Ishikawa (cell line): Measurements from ENCODE around the gene MTSS2.

ENCODE experiments used
- CEBPB ChIP-seq: IDR thresholded peaks from 2 replicates; pipeline ENCODE4 v1.6.1; 2012
- CREB1 ChIP-seq: IDR thresholded peaks from 2 replicates; pipeline ENCODE4 v1.6.1; 2012; ENCODE audit warnings: low read depth
- EGR1 ChIP-seq: IDR thresholded peaks from 2 replicates; pipeline ENCODE4 v1.6.1; 2012
- EP300 ChIP-seq: IDR thresholded peaks from 2 replicates; pipeline ENCODE4 v1.6.1; 2012; ENCODE audit warnings: borderline replicate concordance
- FOXM1 ChIP-seq: IDR thresholded peaks from 2 replicates; pipeline ENCODE4 v1.6.1; 2012; ENCODE audit warnings: low read depth, borderline replicate concordance
- NFIC ChIP-seq: IDR thresholded peaks from 2 replicates; pipeline ENCODE4 v1.6.1; 2012
- RAD21 ChIP-seq: IDR thresholded peaks from 2 replicates; pipeline ENCODE4 v1.6.1; 2012; ENCODE audit warnings: low read depth
- TAF1 ChIP-seq: IDR thresholded peaks from 2 replicates; pipeline ENCODE4 v1.6.1; 2012; ENCODE audit warnings: low read depth, mild to moderate bottlenecking
- TCF12 ChIP-seq: IDR thresholded peaks from 2 replicates; pipeline ENCODE4 v1.6.1; 2012; ENCODE audit warnings: low read depth
- TEAD4 ChIP-seq: IDR thresholded peaks from 2 replicates; pipeline ENCODE4 v1.6.1; 2012
- YY1 ChIP-seq: IDR thresholded peaks from 2 replicates; pipeline ENCODE4 v1.6.1; 2012; ENCODE audit warnings: low read depth
- ZBTB7A ChIP-seq: IDR thresholded peaks from 2 replicates; pipeline ENCODE4 v1.6.1; 2012; ENCODE audit warnings: low read depth
- TF ChIP-seq, protein P1 (sequence below): IDR thresholded peaks from 2 replicates; pipeline ENCODE4 v1.6.1; 2012
- TF ChIP-seq, protein P2 (sequence below): IDR thresholded peaks from 2 replicates; pipeline ENCODE4 v1.6.1; 2012; ENCODE audit warnings: low read depth, mild to moderate bottlenecking
- TF ChIP-seq, protein P3 (sequence below): IDR thresholded peaks from 2 replicates; pipeline ENCODE4 v1.6.1; 2012

Gene MTSS2

DNA sequence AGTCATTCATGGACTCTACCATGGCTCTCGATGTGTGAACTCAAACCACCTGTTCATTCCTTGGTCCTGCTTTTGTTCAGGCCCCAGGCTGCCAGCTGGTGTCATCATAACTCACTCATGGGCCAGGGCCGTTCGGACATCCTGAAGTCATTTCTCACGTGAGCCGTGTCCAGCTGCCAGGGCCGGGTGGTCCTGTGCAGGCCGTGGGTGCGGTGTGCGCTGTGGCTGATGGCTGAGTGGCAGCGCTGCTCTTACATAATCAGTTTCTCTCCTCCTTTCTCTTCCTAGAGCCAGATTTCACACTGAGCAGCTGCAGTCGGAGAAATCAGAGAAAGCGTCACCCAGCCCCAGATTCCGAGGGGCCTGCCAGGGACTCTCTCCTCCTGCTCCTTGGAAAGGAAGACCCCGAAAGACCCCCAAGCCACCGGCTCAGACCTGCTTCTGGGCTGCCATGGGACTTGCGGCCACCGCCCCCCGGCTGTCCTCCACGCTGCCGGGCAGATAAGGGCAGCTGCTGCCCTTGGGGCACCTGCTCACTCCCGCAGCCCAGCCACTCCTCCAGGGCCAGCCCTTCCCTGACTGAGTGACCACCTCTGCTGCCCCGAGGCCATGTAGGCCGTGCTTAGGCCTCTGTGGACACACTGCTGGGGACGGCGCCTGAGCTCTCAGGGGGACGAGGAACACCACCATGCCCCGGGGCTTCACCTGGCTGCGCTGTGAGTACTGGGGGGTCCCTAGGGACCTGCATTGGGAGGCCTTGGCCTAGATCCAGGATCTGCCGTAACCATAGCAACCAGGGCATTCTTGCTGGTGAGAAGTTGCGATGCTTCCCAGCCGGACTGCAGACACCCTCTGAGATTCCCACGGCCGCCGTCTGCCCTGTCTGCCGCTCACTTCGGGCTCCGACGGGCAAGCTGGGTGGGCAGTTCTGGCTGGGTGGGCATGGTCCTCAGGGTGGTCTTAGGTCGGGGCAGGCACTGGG, 39.3 kb downstream of the MTSS2 start, which contains the start of gene IL34:
Gene IL34, plus strand, starts transcription at position 300 of the 982 bp plus-strand sequence. Its CDS starts 389 bp downstream, at position 689.
- TF ChIP-seq YY1 (no peak), RAD21 (no peak), EP300 (no peak), TCF12 (no peak), CREB1 (no peak), EGR1 (no peak), TEAD4 (no peak), NFIC (no peak), FOXM1 (no peak), ZBTB7A (no peak), CEBPB (no peak), TAF1 (no peak)
- TF ChIP-seq, protein P1, sequence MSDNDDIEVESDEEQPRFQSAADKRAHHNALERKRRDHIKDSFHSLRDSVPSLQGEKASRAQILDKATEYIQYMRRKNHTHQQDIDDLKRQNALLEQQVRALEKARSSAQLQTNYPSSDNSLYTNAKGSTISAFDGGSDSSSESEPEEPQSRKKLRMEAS, result no peak
- TF ChIP-seq, protein P2, sequence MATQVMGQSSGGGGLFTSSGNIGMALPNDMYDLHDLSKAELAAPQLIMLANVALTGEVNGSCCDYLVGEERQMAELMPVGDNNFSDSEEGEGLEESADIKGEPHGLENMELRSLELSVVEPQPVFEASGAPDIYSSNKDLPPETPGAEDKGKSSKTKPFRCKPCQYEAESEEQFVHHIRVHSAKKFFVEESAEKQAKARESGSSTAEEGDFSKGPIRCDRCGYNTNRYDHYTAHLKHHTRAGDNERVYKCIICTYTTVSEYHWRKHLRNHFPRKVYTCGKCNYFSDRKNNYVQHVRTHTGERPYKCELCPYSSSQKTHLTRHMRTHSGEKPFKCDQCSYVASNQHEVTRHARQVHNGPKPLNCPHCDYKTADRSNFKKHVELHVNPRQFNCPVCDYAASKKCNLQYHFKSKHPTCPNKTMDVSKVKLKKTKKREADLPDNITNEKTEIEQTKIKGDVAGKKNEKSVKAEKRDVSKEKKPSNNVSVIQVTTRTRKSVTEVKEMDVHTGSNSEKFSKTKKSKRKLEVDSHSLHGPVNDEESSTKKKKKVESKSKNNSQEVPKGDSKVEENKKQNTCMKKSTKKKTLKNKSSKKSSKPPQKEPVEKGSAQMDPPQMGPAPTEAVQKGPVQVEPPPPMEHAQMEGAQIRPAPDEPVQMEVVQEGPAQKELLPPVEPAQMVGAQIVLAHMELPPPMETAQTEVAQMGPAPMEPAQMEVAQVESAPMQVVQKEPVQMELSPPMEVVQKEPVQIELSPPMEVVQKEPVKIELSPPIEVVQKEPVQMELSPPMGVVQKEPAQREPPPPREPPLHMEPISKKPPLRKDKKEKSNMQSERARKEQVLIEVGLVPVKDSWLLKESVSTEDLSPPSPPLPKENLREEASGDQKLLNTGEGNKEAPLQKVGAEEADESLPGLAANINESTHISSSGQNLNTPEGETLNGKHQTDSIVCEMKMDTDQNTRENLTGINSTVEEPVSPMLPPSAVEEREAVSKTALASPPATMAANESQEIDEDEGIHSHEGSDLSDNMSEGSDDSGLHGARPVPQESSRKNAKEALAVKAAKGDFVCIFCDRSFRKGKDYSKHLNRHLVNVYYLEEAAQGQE, result no peak
- TF ChIP-seq, protein P3, sequence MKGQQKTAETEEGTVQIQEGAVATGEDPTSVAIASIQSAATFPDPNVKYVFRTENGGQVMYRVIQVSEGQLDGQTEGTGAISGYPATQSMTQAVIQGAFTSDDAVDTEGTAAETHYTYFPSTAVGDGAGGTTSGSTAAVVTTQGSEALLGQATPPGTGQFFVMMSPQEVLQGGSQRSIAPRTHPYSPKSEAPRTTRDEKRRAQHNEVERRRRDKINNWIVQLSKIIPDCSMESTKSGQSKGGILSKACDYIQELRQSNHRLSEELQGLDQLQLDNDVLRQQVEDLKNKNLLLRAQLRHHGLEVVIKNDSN, result no peak

DNA sequence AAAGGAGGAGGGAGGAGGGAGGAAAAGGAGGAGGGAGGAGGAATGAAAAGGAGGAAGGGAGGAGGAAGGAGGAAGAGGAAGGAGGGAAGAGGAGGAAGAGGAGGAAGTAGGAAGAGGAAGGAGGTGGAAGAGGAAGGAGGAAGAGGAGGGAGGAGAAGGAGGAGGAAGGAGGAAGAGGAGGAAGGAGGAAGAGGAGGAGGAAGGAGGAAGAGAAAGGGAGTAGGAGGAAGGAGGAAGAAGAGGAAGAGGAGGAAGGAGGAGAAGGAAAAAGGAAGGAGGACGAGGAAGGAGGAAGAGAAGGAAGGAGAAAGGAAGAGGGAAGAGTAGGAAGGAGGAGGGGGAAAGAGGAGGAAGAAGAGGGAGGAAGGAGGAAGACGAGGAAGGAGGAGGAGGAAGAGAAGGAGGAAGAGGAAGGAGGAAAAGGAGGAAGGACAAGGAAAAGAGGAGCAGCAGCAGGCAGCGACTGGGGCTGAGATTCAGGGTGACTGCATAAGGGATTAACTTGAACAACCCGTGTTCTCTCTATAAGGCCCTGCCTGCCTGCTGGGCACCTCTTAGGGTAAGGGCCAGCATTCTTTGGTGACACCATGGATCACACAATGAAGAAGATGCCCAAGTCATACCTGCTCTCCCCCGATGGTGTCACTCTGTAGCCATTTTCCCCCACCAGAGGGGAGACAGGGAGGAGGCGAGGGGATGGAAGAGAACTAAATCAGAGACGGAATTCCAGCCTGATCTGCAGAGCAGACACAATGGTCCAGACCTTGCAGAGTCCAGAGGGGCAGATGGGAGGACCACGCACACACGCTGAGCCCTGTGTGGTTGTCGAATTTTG, 40.9 kb downstream of the MTSS2 start:
- TF ChIP-seq ZBTB7A (no peak), RAD21 (peak; percentile 28; the same call in 1 of the 2 replicates)

DNA sequence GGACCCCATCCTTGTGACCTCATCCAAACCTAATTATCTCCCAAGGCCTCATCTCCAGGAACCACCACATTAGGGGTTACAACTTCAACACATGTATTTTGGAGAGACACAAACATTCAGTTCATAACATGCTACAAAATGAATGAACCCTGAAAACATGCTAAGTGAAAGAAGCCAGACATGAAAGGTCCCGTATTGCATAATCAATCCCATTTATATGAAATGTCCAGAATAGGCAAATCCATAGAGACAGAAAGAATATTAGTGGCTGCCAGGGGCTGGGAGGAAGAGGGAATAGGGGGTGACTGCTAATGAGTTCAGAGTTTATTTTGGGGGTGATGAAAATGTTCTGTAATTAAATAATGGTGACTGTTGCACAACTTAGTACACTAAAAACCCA, 43.2 kb downstream of the MTSS2 start:
- TF ChIP-seq, protein P3, result no peak
- TF ChIP-seq, protein P2, result no peak
- no peak for TF ChIP-seq EGR1
- peak; percentile 32; the same call in 1 of the 2 replicates for TF ChIP-seq CEBPB
- TF ChIP-seq EP300, result no peak

DNA sequence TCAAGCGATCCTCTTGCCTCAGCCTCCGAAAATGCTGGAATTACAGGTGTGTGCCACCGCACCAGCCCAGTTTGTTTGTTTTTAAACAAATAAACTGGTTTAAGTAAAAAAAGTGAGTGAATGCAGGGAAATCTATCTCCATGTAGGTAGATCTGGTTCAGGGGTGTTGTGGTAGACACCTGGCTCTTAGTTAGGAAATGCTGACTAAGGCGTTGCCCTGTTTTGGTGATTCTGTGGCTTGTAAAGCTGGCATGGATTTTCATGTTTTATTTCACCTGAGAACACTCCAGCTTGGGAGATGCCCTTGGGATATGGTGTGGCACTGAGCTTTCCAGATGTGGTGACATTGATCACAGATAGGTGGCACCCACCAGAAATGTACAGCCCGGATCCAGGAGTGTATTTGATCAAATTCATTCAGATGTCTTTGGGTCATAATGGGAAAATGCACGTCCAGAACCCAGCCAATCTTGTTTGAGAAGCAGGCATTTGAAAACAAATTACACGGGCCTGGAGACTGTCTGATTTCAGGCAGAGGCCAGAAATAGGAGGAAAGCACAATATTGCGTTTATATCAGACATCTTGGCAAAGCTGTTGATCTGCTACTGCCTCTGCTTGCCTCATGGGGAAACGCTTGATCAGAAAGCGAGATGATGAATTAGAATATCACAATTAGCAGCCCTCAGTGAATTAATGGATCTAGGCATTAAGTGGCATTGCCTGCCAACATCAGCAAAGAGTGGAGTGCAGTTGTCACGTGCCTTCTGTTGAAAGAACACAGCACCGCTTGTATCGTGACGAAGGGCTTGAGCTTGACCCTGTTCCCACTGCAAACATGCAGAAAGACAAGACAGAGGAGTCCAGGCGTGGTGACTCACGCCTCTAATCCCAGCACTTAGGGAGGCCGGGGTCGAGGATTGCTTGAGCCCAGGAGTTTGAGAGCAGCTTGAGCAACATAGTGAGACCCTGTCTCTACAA, 46.8 kb downstream of the MTSS2 start:
- TF ChIP-seq CEBPB, result no peak
- TF ChIP-seq CREB1, result no peak
- TF ChIP-seq, protein P1, result no peak
- TF ChIP-seq TAF1, result no peak
- TF ChIP-seq, protein P3, result no peak
- no peak for TF ChIP-seq EP300
- no peak for TF ChIP-seq YY1
- TF ChIP-seq, protein P2, result no peak
- TF ChIP-seq FOXM1, result no peak
